Measurements from ENCODE around the gene COLQ. TPM values are rescaled to one million over a fixed set of nuclear protein-coding genes. Genes with fewer than 3 reads are reported as not detected.
A peak's percentile ranks its signal among the peaks of the same experiment; 100 is the strongest.
"Not testable (repeated sequence)": the region's sequence is repeated elsewhere in the genome, so short reads cannot be mapped to it uniquely, and the experiment has no call there.

COLQ gene
- total RNA-seq, 4 donors from 2014 or later, result 0.10 to 3.3 (median 1.8) TPM

- intact Hi-C loops (cut with DNase I; ENCODE audit: low total_unique reads), result no loop called here
- no peak for TF ChIP-seq CTCF (IDR thresholded peaks at IDR 0.05)
- WGBS, 2 donors, result 85 to 86% methylated on average over 11 of the region's 11 CpGs
Measured at GRCh38 chr3:15467227-15468181, 54.0 kb downstream of the COLQ start.

GRCh38 chr3:15465876-15466585, 55.5 kb downstream of the COLQ start:
- TF ChIP-seq CTCF (IDR thresholded peaks at IDR 0.05), result no peak
- TF ChIP-seq POLR2A (IDR thresholded peaks at IDR 0.05), result no peak
- intact Hi-C loops (cut with DNase I; ENCODE audit: low total_unique reads), result no loop called here
- 96 to 97% methylated on average over 6 of the region's 6 CpGs for WGBS, 2 donors
- DNase-seq (ENCODE audit: low spot score in 2 of 2), result no peak
- H3K4me3 ChIP-seq (ENCODE audit: low read depth, poor library complexity, severe bottlenecking), result no peak overlapping the region

More at GRCh38 chr3:15467227-15468181, 54.0 kb downstream of the COLQ start:
- DNase-seq (ENCODE audit: low spot score in 2 of 2), result no peak
- no peak overlapping the region for H3K4me3 ChIP-seq (ENCODE audit: low read depth, poor library complexity, severe bottlenecking)

GRCh38 chr3:15462451-15462850, 59.1 kb downstream of the COLQ start:
- WGBS, 2 donors, result 89 to 90% methylated on average over 5 of the region's 5 CpGs

GRCh38 chr3:15460891-15461531, 60.5 kb downstream of the COLQ start:
- DNase-seq (ENCODE audit: low spot score in 2 of 2), result no peak
- intact Hi-C loops (cut with DNase I; ENCODE audit: low total_unique reads), result no loop called here
- no peak for TF ChIP-seq POLR2A (IDR thresholded peaks at IDR 0.05)
- TF ChIP-seq CTCF (IDR thresholded peaks at IDR 0.05), result no peak
- WGBS, 2 donors, result 49 to 62% methylated on average over 4 of the region's 4 CpGs
- H3K4me3 ChIP-seq (ENCODE audit: low read depth, poor library complexity, severe bottlenecking), result no peak overlapping the region

More at GRCh38 chr3:15462451-15462850, 59.1 kb downstream of the COLQ start:
- intact Hi-C loops (cut with DNase I; ENCODE audit: low total_unique reads), result no loop called here
- no peak overlapping the region for H3K4me3 ChIP-seq (ENCODE audit: low read depth, poor library complexity, severe bottlenecking)
- DNase-seq (ENCODE audit: low spot score in 2 of 2), result no peak
- TF ChIP-seq POLR2A (IDR thresholded peaks at IDR 0.05) (no peak), CTCF (IDR thresholded peaks at IDR 0.05) (no peak)

GRCh38 chr3:15458212-15458780, 63.2 kb downstream of the COLQ start:
- TF ChIP-seq CTCF (IDR thresholded peaks at IDR 0.05) (no peak), POLR2A (IDR thresholded peaks at IDR 0.05) (no peak)
- intact Hi-C loops (cut with DNase I; ENCODE audit: low total_unique reads), result no loop called here
- H3K4me3 ChIP-seq (ENCODE audit: low read depth, poor library complexity, severe bottlenecking), result no peak overlapping the region
- 88 to 94% methylated on average over 7 of the region's 7 CpGs for WGBS, 2 donors
- peak in 1 of 2 donors; percentile 9 for DNase-seq (ENCODE audit: low spot score in 2 of 2)

GRCh38 chr3:15456915-15457314, 64.6 kb downstream of the COLQ start:
- 94 to 95% methylated on average over 10 of the region's 10 CpGs for WGBS, 2 donors
- H3K4me3 ChIP-seq (ENCODE audit: low read depth, poor library complexity, severe bottlenecking); intact Hi-C loops (cut with DNase I; ENCODE audit: low total_unique reads): not testable (repeated sequence)
- DNase-seq (ENCODE audit: low spot score in 2 of 2), result peak in 1 of 2 donors; percentile 43

Measured in lower leg skin (tissue), 4 donors.